Keratinocyte (primary cell): ENCODE results near the gene CCL20. TPM values are rescaled to one million over a fixed set of nuclear protein-coding genes. Genes with fewer than 3 reads are reported as not detected.

ENCODE experiments used
- DNase-seq: peaks from one replicate; pipeline ENCODE4 v3.0.0-alpha.2; 2011; ENCODE audit warnings: low read depth, missing footprints, low spot score
- FAIRE-seq: peaks from 2 replicates; lab custom pipeline; 2011; peaks lifted over from hg19 to GRCh38; lab: Jason Lieb, UNC
- H2AFZ ChIP-seq: 2 replicates; pipeline ENCODE4 v1.6.0; 2012; ENCODE audit warnings: low read length, control low read depth, inconsistent platforms; ENCODE audit not compliant: control insufficient read depth
- H3K27ac ChIP-seq: 2 replicates; pipeline ENCODE4 v1.5.1; 2011; ENCODE audit warnings: low read length; ENCODE audit not compliant: control insufficient read depth, insufficient read depth
- H3K27me3 ChIP-seq: 3 replicates; pipeline ENCODE4 v1.6.0; 2011; ENCODE audit warnings: low read length; ENCODE audit not compliant: control insufficient read depth, insufficient read depth; ENCODE audit errors: extremely low read depth
- H3K36me3 ChIP-seq, 2 experiments: 2 replicates in 1 of 2; 3 replicates in 1 of 2; pipeline ENCODE4 v1.5.1; 2011; ENCODE audit warnings: low read length in 2 of 2, mild to moderate bottlenecking in 1 of 2; ENCODE audit not compliant: control insufficient read depth in 2 of 2, insufficient read depth in 2 of 2; ENCODE audit errors: extremely low read depth in 1 of 2
- H3K4me1 ChIP-seq: 3 replicates; pipeline ENCODE4 v1.5.1; 2011; ENCODE audit warnings: low read length; ENCODE audit not compliant: control insufficient read depth, insufficient read depth; ENCODE audit errors: extremely low read depth
- H3K4me2 ChIP-seq: 3 replicates; pipeline ENCODE4 v1.6.0; 2011; ENCODE audit warnings: low read depth, low read length; ENCODE audit not compliant: control insufficient read depth, insufficient read depth; ENCODE audit errors: extremely low read depth
- H3K4me3 ChIP-seq, 3 experiments: fragments of 200-600 bp in 1 of 3; sonication (generic) in 1 of 3; 2 replicates in 2 of 3; 3 replicates in 1 of 3; pipeline ENCODE4 v1.5.1; 2011 to 2016; ENCODE audit warnings: low read length in 3 of 3, mild to moderate bottlenecking in 3 of 3, control low read depth in 2 of 3, inconsistent platforms in 1 of 3, low read depth in 1 of 3, mixed read lengths in 1 of 3, mixed run types in 1 of 3, moderate library complexity in 1 of 3; ENCODE audit not compliant: control insufficient read depth in 2 of 3, insufficient read depth in 2 of 3; ENCODE audit errors: extremely low read depth in 1 of 3
- H3K79me2 ChIP-seq: 2 replicates; pipeline ENCODE4 v1.6.0; 2012; ENCODE audit warnings: low read length; ENCODE audit not compliant: control insufficient read depth, insufficient read depth
- H3K9ac ChIP-seq: 3 replicates; pipeline ENCODE4 v1.6.0; 2011; ENCODE audit warnings: low read length; ENCODE audit not compliant: control insufficient read depth, insufficient read depth; ENCODE audit errors: extremely low read depth
- H3K9me1 ChIP-seq: 3 replicates; pipeline ENCODE4 v1.6.0; 2011; ENCODE audit warnings: low read length; ENCODE audit not compliant: control insufficient read depth, insufficient read depth; ENCODE audit errors: extremely low read depth
- H3K9me3 ChIP-seq: 2 replicates; pipeline ENCODE4 v1.5.1; 2012; ENCODE audit warnings: low read depth, low read length; ENCODE audit not compliant: control insufficient read depth
- H4K20me1 ChIP-seq: 3 replicates; pipeline ENCODE4 v1.6.0; 2011; ENCODE audit warnings: low read length; ENCODE audit not compliant: control insufficient read depth, insufficient read depth; ENCODE audit errors: extremely low read depth
- EZH2 ChIP-seq: IDR thresholded peaks from one replicate; pipeline ENCODE4 v1.6.1; 2012; ENCODE audit warnings: inconsistent platforms, mild to moderate bottlenecking, low read length, moderate library complexity
- dilution Hi-C: fragments of 300-500 bp; cut with MboI; formaldehyde crosslinking; loops from one replicate; pipeline ENCODE4 v1.7.0; 2020; ENCODE audit warnings: low sequenced_read_pairs; ENCODE audit not compliant: extremely low pct_ligation_motif_present
- polyA plus RNA-seq, 5 experiments: library from polyadenylated mRNA; depleted of rRNA in 3 of 5; stranded (reverse) in 3 of 5; stranded (forward) in 1 of 5; unstranded in 1 of 5; fragments of >200 nt; gene quantifications; 1 replicate in 1 of 5; 2 replicates in 3 of 5; 3 replicates in 1 of 5; pipeline versions ENCODE4 v1.2.1 to v1.2.3, GENCODE V29; 2011 to 2012; ENCODE audit warnings: missing spikeins in 2 of 5, low read depth in 1 of 5, low replicate concordance in 1 of 5
- small RNA-seq, 3 experiments: library from RNA; depleted of rRNA; stranded (forward); fragments of <200 nt; gene quantifications; one replicate each; pipeline ENCODE3, GENCODE V24; 2012; ENCODE audit warnings: low read depth in 3 of 3, low replicate concordance in 1 of 3; ENCODE audit not compliant: insufficient read length in 3 of 3
- TF ChIP-seq, protein P1 (sequence below), 3 experiments: IDR thresholded peaks in 1 of 3; conservative IDR thresholded peaks in 1 of 3; optimal IDR thresholded peaks in 1 of 3; 2 replicates in 2 of 3; 3 replicates in 1 of 3; pipeline versions ENCODE3 to v1.5.1; 2011; ENCODE audit warnings: low read length in 3 of 3, mild to moderate bottlenecking in 3 of 3, moderate library complexity in 2 of 3, control low read depth in 1 of 3, inconsistent platforms in 1 of 3; ENCODE audit not compliant: insufficient read depth in 2 of 3; ENCODE audit errors: extremely low read depth in 1 of 3

CCL20 gene
- polyA plus RNA-seq, 1 donor (not counting 4 experiments of a cell fraction or from before 2014, with no cell fraction given): 5.2 TPM

DNA sequence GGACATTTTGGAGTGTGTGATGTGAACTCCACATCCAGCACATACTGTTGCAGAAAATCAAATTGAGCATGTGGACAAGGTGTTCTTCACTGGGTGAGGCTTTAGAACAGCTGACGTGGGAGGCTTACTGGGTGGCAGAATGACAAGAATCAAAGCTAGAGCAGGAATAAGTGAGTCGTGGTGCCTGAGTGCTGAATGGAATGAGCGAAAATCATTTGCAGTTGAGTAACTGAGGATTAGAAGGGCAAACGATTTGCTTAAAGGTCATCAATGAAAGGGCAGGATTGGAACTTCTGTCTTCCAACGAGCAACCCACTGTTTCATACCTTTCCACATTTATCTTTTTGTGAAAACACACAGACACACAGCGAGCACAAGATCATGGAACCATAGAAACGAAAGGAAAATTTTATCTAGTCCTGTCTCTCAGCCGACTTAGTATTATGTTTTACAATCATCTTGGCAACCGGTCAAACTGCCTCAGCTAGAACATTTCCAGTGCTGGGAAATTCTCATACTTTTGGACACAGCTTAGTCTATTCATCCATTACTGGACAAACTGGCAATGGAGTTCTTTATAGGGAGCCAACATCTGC lies 50.6 kb downstream of the CCL20 start:
- Histone ChIP-seq H3K4me1 (peaks cover 36% of the 10 kb centered on the region), H3K4me3 (no peak overlapping the region), H3K4me2 (no peak overlapping the region), H3K27me3 (no peaks in the 10 kb centered on the region), H3K79me2 (no peaks in the 10 kb centered on the region), H3K9me1 (no peaks in the 10 kb centered on the region), H3K27ac (no peak overlapping the region), H3K9me3 (no peaks in the 10 kb centered on the region), H3K36me3 (no peaks in the 10 kb centered on the region), H4K20me1 (no peaks in the 10 kb centered on the region), H3K9ac (no peak overlapping the region), H2AFZ (no peak overlapping the region)
- TF ChIP-seq EZH2: no peak
- TF ChIP-seq, protein P1, sequence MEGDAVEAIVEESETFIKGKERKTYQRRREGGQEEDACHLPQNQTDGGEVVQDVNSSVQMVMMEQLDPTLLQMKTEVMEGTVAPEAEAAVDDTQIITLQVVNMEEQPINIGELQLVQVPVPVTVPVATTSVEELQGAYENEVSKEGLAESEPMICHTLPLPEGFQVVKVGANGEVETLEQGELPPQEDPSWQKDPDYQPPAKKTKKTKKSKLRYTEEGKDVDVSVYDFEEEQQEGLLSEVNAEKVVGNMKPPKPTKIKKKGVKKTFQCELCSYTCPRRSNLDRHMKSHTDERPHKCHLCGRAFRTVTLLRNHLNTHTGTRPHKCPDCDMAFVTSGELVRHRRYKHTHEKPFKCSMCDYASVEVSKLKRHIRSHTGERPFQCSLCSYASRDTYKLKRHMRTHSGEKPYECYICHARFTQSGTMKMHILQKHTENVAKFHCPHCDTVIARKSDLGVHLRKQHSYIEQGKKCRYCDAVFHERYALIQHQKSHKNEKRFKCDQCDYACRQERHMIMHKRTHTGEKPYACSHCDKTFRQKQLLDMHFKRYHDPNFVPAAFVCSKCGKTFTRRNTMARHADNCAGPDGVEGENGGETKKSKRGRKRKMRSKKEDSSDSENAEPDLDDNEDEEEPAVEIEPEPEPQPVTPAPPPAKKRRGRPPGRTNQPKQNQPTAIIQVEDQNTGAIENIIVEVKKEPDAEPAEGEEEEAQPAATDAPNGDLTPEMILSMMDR (optimal IDR thresholded peaks at IDR 0.05 in 1 of 3, IDR thresholded peaks at IDR 0.05 in 1 of 3, conservative IDR thresholded peaks at IDR 0.05 in 1 of 3; ENCODE audit: extremely low read depth in 1 of 3, insufficient read depth in 2 of 3, low read length in 3 of 3): no peak
- no peak for DNase-seq
- dilution Hi-C loops: no loop called here
- no peak for FAIRE-seq

DNA sequence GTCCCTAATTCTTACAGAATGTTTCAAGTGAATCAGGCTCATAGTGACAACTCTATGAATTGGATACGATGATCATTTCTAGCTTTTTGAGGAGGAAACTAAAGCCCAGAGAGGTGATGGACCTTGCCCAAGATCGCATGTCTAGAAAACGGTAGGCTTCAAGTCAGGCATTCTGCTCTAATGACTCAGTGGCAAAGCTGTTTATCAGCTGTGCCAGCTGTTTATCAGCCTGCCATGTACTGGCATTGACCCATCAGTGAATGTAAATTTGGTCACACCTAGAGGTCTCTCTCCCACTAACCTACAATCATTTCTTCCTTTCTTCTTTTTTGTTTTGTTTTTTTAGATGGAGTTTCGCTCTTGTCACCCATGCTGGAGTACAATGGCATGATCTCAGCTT lies 51.6 kb downstream of the CCL20 start:
- no peaks in the 10 kb centered on the region for H3K36me3 ChIP-seq
- H3K4me2 ChIP-seq: no peak overlapping the region
- no peaks in the 10 kb centered on the region for H3K9me3 ChIP-seq
- no peak overlapping the region for H3K4me3 ChIP-seq
- no peak overlapping the region for H2AFZ ChIP-seq
- no peak overlapping the region for H3K9ac ChIP-seq
- no peak for DNase-seq
- H4K20me1 ChIP-seq: no peaks in the 10 kb centered on the region
- dilution Hi-C loops: no loop called here
- no peak overlapping the region for H3K27ac ChIP-seq
- no peaks in the 10 kb centered on the region for H3K27me3 ChIP-seq
- no peaks in the 10 kb centered on the region for H3K79me2 ChIP-seq
- H3K9me1 ChIP-seq: no peaks in the 10 kb centered on the region
- no peak for FAIRE-seq
- TF ChIP-seq, protein P1 (optimal IDR thresholded peaks at IDR 0.05 in 1 of 3, IDR thresholded peaks at IDR 0.05 in 1 of 3, conservative IDR thresholded peaks at IDR 0.05 in 1 of 3; ENCODE audit: extremely low read depth in 1 of 3, insufficient read depth in 2 of 3, low read length in 3 of 3): no peak
- no peak for TF ChIP-seq EZH2
- H3K4me1 ChIP-seq: peaks cover 34% of the 10 kb centered on the region

Small RNAs within 50 kb of the gene (small RNA-seq; reads per million reads assigned to genes)
- 0 reads per million in 3 experiments for gene SNRPGP8

Other genes with a start within 250 kb of the CCL20 start
- gene SCYGR2, start 214.9 kb upstream of the CCL20 start, polyA plus RNA-seq: not detected in 3 replicates
- not detected in 3 replicates for gene SCYGR3, start 199.0 kb upstream of the CCL20 start, polyA plus RNA-seq
- not detected in 3 replicates for gene SCYGR4, start 196.3 kb upstream of the CCL20 start, polyA plus RNA-seq
- not detected in 3 replicates for gene SCYGR5, start 147.0 kb upstream of the CCL20 start, polyA plus RNA-seq
- gene SLC19A3, start 95.8 kb upstream of the CCL20 start, polyA plus RNA-seq: 0.25 to 1.0 TPM (median 0.58 TPM) in 3 replicates
- not detected in 3 replicates for gene SCYGR6, start 89.1 kb upstream of the CCL20 start, polyA plus RNA-seq
- gene SCYGR7, start 85.5 kb upstream of the CCL20 start, polyA plus RNA-seq: not detected in 3 replicates
- not detected in 3 replicates for gene SCYGR8, start 67.9 kb upstream of the CCL20 start, polyA plus RNA-seq
- gene DAW1, start 57.8 kb downstream of the CCL20 start, polyA plus RNA-seq: 0.18 to 0.24 TPM (median 0.18 TPM) in 3 replicates